ENCODE results near the gene AKNA.

Gene AKNA

GRCh38 chr9:114366334-114367128 is 21.3 kb downstream of the AKNA start:
- DNase-seq (ENCODE audit: low read depth): peak; percentile 39
- TF ChIP-seq, protein P1, sequence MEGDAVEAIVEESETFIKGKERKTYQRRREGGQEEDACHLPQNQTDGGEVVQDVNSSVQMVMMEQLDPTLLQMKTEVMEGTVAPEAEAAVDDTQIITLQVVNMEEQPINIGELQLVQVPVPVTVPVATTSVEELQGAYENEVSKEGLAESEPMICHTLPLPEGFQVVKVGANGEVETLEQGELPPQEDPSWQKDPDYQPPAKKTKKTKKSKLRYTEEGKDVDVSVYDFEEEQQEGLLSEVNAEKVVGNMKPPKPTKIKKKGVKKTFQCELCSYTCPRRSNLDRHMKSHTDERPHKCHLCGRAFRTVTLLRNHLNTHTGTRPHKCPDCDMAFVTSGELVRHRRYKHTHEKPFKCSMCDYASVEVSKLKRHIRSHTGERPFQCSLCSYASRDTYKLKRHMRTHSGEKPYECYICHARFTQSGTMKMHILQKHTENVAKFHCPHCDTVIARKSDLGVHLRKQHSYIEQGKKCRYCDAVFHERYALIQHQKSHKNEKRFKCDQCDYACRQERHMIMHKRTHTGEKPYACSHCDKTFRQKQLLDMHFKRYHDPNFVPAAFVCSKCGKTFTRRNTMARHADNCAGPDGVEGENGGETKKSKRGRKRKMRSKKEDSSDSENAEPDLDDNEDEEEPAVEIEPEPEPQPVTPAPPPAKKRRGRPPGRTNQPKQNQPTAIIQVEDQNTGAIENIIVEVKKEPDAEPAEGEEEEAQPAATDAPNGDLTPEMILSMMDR (conservative IDR thresholded peaks at IDR 0.05; ENCODE audit: low read depth, low read length): no peak
- H3K4me3 ChIP-seq (ENCODE audit: low read length): no peak overlapping the region

DNA sequence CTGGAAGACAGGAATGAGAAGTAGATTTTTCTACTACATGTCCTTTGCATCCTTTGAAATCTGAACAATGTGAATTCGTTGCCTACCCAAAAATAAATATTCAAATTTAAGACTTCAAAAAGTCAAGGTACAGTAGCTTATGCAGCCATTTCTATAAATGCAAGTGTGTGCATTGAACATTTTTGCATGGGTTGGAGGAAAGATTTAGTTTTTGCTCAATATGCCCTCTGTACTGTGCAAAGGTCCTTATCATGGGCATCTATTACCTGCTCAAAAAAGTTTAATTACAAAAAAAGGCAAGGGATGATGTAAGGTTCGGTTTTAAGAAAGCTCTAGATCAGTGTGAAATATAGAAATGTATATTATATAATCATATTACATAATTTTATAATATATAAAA is 22.6 kb downstream of the AKNA start:
- TF ChIP-seq, protein P1 (conservative IDR thresholded peaks at IDR 0.05; ENCODE audit: low read depth, low read length): no peak

GRCh38 chr9:114364134-114365041 is 23.4 kb downstream of the AKNA start:
- TF ChIP-seq, protein P1 (conservative IDR thresholded peaks at IDR 0.05; ENCODE audit: low read depth, low read length): no peak
- H3K4me3 ChIP-seq (ENCODE audit: low read length): no peak overlapping the region
- no peak for DNase-seq (ENCODE audit: low read depth)

More for the DNA sequence above, 22.6 kb downstream of the AKNA start:
- H3K4me3 ChIP-seq (ENCODE audit: low read length): no peak overlapping the region
- DNase-seq (ENCODE audit: low read depth): no peak

DNA sequence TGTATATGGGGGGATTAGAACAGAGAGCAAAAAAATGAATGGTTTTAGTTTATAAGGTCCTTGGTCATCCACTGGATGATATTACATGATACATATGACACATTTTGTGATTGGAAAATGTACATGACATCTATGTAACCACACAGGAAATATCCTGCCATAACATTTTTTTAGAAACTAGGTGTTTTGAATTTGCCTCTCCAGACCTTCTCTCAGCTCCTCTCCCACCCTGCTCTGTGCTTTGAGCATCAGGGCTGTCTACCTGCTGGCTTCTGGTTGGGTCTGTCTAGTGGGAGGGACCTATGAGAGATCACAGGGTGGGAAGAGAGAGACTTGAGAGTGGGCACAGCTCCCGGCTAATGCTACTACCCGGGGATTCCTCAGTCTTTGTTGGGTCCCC is 24.4 kb downstream of the AKNA start:
- TF ChIP-seq, protein P1 (conservative IDR thresholded peaks at IDR 0.05; ENCODE audit: low read depth, low read length): no peak
- no peak for DNase-seq (ENCODE audit: low read depth)
- H3K4me3 ChIP-seq (ENCODE audit: low read length): no peak overlapping the region

DNA sequence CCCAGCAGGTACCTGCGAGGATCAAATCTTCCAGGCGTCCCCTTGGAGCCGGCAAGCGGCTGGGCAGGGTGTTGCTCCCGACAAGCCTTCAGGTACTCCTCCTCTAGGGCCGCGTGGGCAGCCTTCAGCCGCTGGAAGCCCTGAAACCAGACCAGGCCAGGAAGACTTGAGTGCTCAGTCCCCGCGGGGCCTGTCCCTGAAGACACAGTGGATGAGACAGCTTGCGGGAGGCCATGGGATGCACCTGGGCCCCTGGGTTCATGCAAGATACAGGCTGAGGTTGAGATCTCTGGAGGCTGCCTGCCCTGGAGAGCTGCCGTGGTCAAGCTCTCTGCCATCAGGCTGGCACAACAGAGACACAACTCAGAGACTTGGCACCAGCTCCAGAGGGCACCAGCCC is 25.4 kb downstream of the AKNA start:
- DNase-seq (ENCODE audit: low read depth): no peak
- TF ChIP-seq, protein P1 (conservative IDR thresholded peaks at IDR 0.05; ENCODE audit: low read depth, low read length): no peak
- no peak overlapping the region for H3K4me3 ChIP-seq (ENCODE audit: low read length)

- TF ChIP-seq, protein P1 (conservative IDR thresholded peaks at IDR 0.05; ENCODE audit: low read depth, low read length): no peak
- no peak for DNase-seq (ENCODE audit: low read depth)
- no peak overlapping the region for H3K4me3 ChIP-seq (ENCODE audit: low read length)
Observed at GRCh38 chr9:114361542-114361941, 26.2 kb downstream of the AKNA start.
